ENCODE data around the gene GLB1L3.
"Not testable (repeated sequence)": the region's sequence is repeated elsewhere in the genome, so short reads cannot be mapped to it uniquely, and the experiment has no call there.

The GLB1L3 gene

DNA sequence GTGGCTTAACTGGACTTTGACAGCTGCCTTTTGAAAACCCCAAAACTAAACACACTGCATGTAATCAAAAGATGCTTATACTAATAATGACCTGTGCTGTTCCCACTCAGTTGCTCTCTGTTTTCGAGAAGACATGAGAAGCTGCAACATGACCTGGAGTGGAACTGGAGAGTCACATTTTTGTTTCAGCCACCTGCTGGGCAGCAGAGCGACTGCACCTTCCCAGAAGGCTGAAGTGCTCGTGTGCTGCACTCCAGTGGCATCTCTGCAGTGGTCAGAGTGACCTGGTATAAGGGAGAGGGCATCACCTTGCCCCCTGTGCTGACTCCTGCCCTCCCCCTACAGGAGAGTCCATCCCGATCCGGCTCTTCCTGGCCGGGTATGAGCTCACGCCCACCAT lies 31.6 kb upstream of the GLB1L3 start:
- no peak overlapping the region for H3K27ac Mint-ChIP-seq
- no peaks in the 10 kb centered on the region for H3K9me3 Mint-ChIP-seq
- no peaks in the 10 kb centered on the region for H3K27me3 Mint-ChIP-seq
- peaks cover 5% of the 10 kb centered on the region for H3K36me3 Mint-ChIP-seq
- H3K4me3 Mint-ChIP-seq, result no peak overlapping the region
- no peaks in the 10 kb centered on the region for H3K4me1 Mint-ChIP-seq

GRCh38 chr11:134245434-134245833 lies 30.7 kb upstream of the GLB1L3 start:
- Mint-ChIP-seq H3K9me3 (no peaks in the 10 kb centered on the region), H3K4me3 (no peak overlapping the region), H3K36me3 (peaks cover 5% of the 10 kb centered on the region)

DNA sequence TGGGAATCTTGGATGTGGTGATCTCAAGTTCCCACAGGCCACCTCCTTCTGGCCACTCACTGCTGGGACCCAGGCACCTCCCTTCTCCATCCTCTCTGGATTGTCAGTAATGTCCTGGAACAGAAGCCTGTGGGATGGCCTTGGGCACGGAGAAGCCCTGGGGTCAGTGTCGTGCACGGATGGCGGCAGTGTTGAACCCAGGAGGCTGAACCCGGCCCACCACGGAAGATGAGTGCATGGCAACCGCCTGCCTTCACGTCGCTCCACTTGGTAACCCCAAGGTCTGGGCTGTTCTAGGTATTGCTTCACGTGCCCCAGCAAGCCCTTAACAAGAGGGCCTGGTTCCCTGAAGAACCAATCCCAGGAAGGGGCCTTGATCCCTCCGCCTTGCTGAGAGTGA lies 30.1 kb upstream of the GLB1L3 start:
- Mint-ChIP-seq H3K4me3 (no peak overlapping the region), H3K27ac (no peak overlapping the region), H3K4me1 (peaks cover under 1% of the 10 kb centered on the region), H3K27me3 (no peaks in the 10 kb centered on the region), H3K9me3 (no peaks in the 10 kb centered on the region), H3K36me3 (peaks cover 5% of the 10 kb centered on the region)

More at GRCh38 chr11:134245434-134245833, 30.7 kb upstream of the GLB1L3 start:
- no peaks in the 10 kb centered on the region for H3K27me3 Mint-ChIP-seq
- H3K4me1 Mint-ChIP-seq, result no peaks in the 10 kb centered on the region
- H3K27ac Mint-ChIP-seq, result no peak overlapping the region

DNA sequence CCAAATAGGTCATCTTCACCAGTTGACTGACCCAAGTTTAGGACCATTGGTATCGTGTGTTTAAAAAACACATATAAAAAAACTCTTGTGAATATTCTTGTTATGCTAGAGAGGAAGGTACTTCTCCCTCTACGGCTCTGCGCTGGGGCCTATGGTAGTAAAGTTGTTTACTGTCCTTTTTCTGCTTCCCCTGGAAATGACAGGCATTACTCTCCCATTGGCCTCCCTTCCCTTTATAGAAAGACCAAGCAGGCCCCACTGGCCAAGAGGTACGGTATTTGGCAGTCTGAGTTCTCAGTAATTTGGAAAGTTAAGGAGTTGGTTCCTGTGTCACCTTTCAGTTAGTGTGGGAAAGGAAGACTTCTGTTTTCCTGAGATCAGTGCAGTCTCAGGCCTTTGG lies 29.5 kb upstream of the GLB1L3 start:
- no peak overlapping the region for H3K4me3 Mint-ChIP-seq
- H3K36me3 Mint-ChIP-seq, result peaks cover 5% of the 10 kb centered on the region
- H3K27ac Mint-ChIP-seq, result peak overlapping the region; percentile 23
- peaks cover 6% of the 10 kb centered on the region for H3K4me1 Mint-ChIP-seq
- H3K27me3 Mint-ChIP-seq, result no peaks in the 10 kb centered on the region
- no peaks in the 10 kb centered on the region for H3K9me3 Mint-ChIP-seq

- H3K4me3 Mint-ChIP-seq, result no peak overlapping the region
- H3K36me3 Mint-ChIP-seq, result peaks cover 3% of the 10 kb centered on the region
- peak overlapping the region; percentile 69 for H3K27ac Mint-ChIP-seq
- peaks cover 22% of the 10 kb centered on the region for H3K4me1 Mint-ChIP-seq
- H3K27me3 Mint-ChIP-seq, result no peaks in the 10 kb centered on the region
- H3K9me3 Mint-ChIP-seq, result no peaks in the 10 kb centered on the region
These were observed 27.2 kb upstream of the GLB1L3 start for GRCh38 chr11:134248910-134249480.

DNA sequence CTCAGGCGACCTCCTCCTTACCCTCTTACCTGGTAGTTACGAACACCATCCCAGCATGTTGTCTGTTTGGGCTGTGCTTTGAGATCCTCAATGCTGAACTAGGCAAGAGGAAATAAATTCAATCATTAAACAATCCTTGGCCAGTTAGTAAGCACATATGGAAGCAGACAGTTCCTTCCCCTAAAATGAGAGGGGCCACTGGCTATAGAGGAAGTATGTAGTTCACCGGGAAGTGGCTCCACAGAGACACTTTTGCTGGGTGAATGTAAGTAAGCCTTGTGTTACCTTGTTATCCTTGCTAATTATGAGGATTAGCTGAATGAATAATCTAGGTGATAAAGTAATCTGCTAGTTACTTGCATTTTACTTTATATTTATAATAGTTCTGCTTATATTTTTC lies 25.9 kb upstream of the GLB1L3 start:
- Mint-ChIP-seq H3K4me1 (peaks cover 34% of the 10 kb centered on the region), H3K27ac (no peak overlapping the region), H3K27me3 (no peaks in the 10 kb centered on the region), H3K36me3 (peaks cover 3% of the 10 kb centered on the region), H3K9me3 (no peaks in the 10 kb centered on the region), H3K4me3 (no peak overlapping the region)

DNA sequence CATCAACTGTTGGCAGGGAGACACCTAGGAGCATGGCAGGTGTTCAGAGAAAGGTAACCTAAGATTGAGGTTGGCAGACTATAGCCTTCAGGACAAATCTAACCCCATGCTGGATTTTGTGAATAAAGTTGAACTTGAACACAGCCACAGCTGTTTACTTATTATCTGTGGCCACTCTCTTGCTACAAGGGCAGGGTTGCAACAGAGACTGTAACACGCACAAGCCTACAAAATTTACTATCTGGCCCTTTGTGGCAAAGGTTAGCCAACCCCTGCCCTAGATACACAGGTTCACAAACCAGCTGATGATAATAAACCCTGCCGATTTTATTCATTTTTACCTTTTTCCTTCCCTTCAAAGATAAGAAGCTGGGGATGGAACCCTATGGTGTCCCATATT lies 25.5 kb upstream of the GLB1L3 start:
- Mint-ChIP-seq H3K9me3 (no peaks in the 10 kb centered on the region), H3K36me3 (peaks cover 3% of the 10 kb centered on the region), H3K27me3 (no peaks in the 10 kb centered on the region), H3K4me3 (no peak overlapping the region), H3K4me1 (peaks cover 34% of the 10 kb centered on the region), H3K27ac (no peak overlapping the region)

DNA sequence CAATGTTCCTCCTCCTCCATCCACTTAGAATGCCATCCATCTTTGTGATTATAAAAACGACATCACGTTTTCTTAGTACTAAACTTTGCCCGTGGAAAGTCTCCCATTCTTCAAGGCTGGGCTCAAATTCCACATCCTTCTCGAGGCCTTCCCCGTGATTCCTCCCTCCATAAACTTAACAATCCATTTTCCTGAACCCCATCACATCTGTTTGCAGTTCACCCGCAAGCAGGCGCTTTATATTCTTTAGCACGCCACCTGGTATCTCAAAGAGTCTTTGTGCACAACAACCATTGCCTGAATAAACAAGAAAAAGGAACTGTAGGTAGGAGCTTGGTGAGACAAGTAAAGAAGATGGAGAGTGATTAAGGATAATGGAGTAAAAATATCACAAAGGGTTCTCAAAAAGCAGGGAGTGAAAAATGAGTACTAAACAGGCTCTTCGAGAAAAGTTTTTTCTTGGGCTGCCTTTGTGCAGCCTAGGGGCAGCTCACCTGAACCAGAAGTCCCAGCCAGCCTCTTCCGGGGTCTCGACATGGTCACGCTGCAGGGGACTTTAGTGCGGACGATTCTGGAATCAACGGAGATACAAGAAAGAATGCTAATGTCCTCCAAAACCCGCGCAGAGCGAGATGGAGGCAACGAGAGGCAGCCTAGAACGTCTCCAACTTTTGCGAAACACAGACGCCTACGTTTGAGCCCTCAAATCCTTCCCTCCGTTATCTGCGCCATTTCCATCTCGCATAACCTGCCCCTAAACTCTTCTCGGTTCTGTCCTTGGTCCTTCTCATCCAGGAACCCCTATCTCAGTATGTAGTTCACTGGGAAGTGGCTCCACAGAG lies 23.6 kb upstream of the GLB1L3 start:
- Mint-ChIP-seq H3K4me3 (peak overlapping the region; percentile 98), H3K27me3 (no peaks in the 10 kb centered on the region), H3K27ac (peak overlapping the region; percentile 93), H3K9me3 (no peaks in the 10 kb centered on the region), H3K4me1 (peaks cover 34% of the 10 kb centered on the region), H3K36me3 (no peaks in the 10 kb centered on the region)

DNA sequence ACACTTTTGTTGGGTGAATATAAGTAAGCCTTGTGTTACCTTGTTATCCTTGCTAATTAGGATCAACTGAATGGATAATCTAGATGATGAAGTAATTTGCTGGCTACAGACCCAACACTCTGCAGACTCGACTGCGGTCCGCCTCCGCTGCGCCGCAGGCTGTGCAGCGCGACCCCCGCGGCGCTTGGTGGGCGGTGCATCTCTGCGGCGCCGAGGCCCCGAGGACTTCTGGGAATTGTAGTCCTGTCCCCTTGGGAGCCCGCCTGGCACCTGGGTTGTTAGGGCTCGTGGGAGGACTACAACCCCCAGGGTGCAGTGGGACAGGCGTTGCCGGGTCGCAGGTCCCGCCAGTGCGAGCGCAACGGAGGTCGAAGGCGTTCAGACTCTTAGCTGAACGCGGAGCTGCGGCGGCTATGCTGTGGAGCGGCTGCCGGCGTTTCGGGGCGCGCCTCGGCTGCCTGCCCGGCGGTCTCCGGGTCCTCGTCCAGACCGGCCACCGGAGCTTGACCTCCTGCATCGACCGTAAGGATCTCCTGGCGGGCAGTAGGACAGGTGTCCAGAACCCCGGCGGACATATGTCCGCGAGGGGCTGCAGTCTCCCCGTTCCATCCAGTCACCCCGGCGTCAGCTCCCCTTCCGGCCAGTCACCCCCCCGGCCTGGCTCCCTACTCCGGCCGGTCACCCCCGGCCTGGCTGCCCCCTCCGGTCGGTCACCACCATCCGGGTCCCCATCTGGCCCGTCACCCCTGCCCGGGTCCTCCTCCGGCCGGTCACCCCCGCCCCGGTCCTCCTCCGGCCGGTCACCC lies 22.8 kb upstream of the GLB1L3 start, which contains the start of the genes ACAD8 and THYN1:
Gene ACAD8 (plus strand): TSS at position 381 of the 806 bp plus-strand sequence. CDS start 33 bp downstream, at position 414.
Gene THYN1 (minus strand): TSS at position 165 of the 806 bp plus-strand sequence. CDS start 470 bp downstream, outside the sequence.
- H3K27me3 Mint-ChIP-seq, result no peaks in the 10 kb centered on the region
- H3K4me1 Mint-ChIP-seq, result peaks cover 34% of the 10 kb centered on the region
- peak within 1 kb of the TSS; percentile 93 for H3K27ac Mint-ChIP-seq
- peak within 1 kb of the TSS; percentile 98 for H3K4me3 Mint-ChIP-seq
- no peaks in the 10 kb centered on the region for H3K36me3 Mint-ChIP-seq
- H3K9me3 Mint-ChIP-seq, result no peaks in the 10 kb centered on the region

GRCh38 chr11:134254433-134255183 lies 21.6 kb upstream of the GLB1L3 start:
- H3K27me3 Mint-ChIP-seq, result no peaks in the 10 kb centered on the region
- H3K4me3 Mint-ChIP-seq, result peak overlapping the region; percentile 98
- H3K9me3 Mint-ChIP-seq, result no peaks in the 10 kb centered on the region
- peaks cover 34% of the 10 kb centered on the region for H3K4me1 Mint-ChIP-seq
- peak overlapping the region; percentile 88 for H3K27ac Mint-ChIP-seq
- no peaks in the 10 kb centered on the region for H3K36me3 Mint-ChIP-seq

DNA sequence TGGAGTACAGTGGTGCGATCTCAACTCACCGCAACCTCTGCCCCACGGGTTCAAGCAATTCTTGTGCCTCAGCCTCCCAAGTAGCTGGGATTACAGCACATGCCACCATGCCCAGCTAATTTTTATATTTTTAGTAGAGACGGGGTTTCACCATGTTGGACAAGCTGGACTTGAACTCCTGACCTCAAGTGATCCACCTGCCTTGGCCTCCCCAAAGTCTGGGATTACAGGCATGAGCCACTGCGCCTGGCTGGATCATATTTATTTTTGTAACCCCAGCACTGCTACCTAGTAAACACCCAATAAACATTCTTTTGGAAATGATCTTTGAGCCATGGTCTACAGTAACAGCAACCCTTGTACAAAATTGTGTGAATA lies 21.0 kb upstream of the GLB1L3 start:
- not testable (repeated sequence) for H3K27ac Mint-ChIP-seq, H3K27me3 Mint-ChIP-seq, H3K9me3 Mint-ChIP-seq, H3K36me3 Mint-ChIP-seq
- Mint-ChIP-seq H3K4me3 (peak overlapping the region; percentile 98), H3K4me1 (peaks cover 34% of the 10 kb centered on the region)

DNA sequence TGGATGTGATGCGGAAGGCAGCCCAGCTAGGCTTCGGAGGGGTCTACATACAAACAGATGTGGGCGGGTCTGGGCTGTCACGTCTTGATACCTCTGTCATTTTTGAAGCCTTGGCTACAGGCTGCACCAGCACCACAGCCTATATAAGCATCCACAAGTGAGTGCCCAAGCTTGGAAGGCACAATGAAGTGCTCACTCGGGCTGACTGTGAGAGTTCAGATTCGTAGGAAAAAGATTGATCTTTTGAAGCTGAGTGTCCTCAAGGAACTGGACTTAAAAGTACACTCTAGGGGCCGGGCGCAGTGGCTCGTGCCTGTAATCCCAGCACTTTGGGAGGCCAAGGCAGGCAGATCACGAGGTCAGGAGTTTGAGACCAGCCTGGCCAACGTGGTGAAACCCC lies 19.1 kb upstream of the GLB1L3 start:
- no peaks in the 10 kb centered on the region for H3K27me3 Mint-ChIP-seq
- H3K36me3 Mint-ChIP-seq, result no peaks in the 10 kb centered on the region

GRCh38 chr11:134258577-134258976 lies 17.6 kb upstream of the GLB1L3 start:
- Mint-ChIP-seq H3K27me3 (no peaks in the 10 kb centered on the region), H3K4me3 (no peak overlapping the region), H3K4me1 (peaks cover 13% of the 10 kb centered on the region), H3K9me3 (no peaks in the 10 kb centered on the region), H3K36me3 (peaks cover under 1% of the 10 kb centered on the region), H3K27ac (peak overlapping the region; percentile 44)

More for the DNA sequence above, 19.1 kb upstream of the GLB1L3 start:
- Mint-ChIP-seq H3K4me1 (peaks cover 24% of the 10 kb centered on the region), H3K4me3 (no peak overlapping the region), H3K27ac (no peak overlapping the region), H3K9me3 (no peaks in the 10 kb centered on the region)

DNA sequence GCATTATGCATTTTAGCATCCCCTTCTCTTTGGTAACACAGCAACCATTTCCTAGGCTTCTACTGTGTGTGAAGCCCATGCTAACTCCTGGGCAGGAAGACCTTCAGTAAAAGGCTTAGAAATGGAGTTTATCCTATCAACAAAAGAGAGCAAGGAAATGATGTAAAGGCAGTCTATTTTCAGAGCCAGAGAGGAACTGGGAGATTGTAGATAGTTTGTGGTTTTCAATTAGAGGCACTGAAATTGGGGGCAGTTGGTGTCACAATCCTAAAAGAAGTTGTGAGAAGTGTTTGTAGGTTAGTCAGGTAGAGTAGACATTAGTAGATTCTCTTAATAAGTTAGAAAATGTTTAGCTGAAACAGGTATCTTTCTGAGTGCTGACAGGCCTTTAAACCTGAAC lies 15.7 kb upstream of the GLB1L3 start:
- no peak overlapping the region for H3K4me3 Mint-ChIP-seq
- no peak overlapping the region for H3K27ac Mint-ChIP-seq
- H3K9me3 Mint-ChIP-seq, result no peaks in the 10 kb centered on the region
- peaks cover 2% of the 10 kb centered on the region for H3K36me3 Mint-ChIP-seq
- H3K4me1 Mint-ChIP-seq, result no peaks in the 10 kb centered on the region
- H3K27me3 Mint-ChIP-seq, result no peaks in the 10 kb centered on the region

- no peaks in the 10 kb centered on the region for H3K9me3 Mint-ChIP-seq
- no peaks in the 10 kb centered on the region for H3K4me1 Mint-ChIP-seq
- no peaks in the 10 kb centered on the region for H3K27me3 Mint-ChIP-seq
- H3K4me3 Mint-ChIP-seq, result no peak overlapping the region
- H3K36me3 Mint-ChIP-seq, result peaks cover 2% of the 10 kb centered on the region
- no peak overlapping the region for H3K27ac Mint-ChIP-seq
These were observed 15.2 kb upstream of the GLB1L3 start for GRCh38 chr11:134260983-134261382.

Data from activated naive CD4-positive, alpha-beta T cell treated with anti-CD3 and anti-CD28 coated beads, Interleukin-2, amount 50 U/mL, for 24 hours (primary cell).